Activated T-cell treated with anti-CD3 and anti-CD28 coated beads for 48 hours (primary cell): Measurements from ENCODE around the gene ZFYVE28.

Source experiments
- DNase-seq: peaks from one replicate; pipeline ENCODE4 v3.0.0-alpha.2; 2020; ENCODE audit warnings: low read depth

The ZFYVE28 gene

GRCh38 chr4:2411786-2412510 is 6.5 kb downstream of the ZFYVE28 start:
- DNase-seq = peak; percentile 34

GRCh38 chr4:2409381-2409783 is 9.1 kb downstream of the ZFYVE28 start:
- DNase-seq = no peak

- DNase-seq = no peak
These were observed 9.5 kb downstream of the ZFYVE28 start for GRCh38 chr4:2408976-2409375.

GRCh38 chr4:2408401-2408958 is 10.0 kb downstream of the ZFYVE28 start:
- peak; percentile 38 for DNase-seq

- DNase-seq = no peak
These were observed 10.5 kb downstream of the ZFYVE28 start for GRCh38 chr4:2407991-2408342.

- DNase-seq = no peak
These were observed 11.5 kb downstream of the ZFYVE28 start for GRCh38 chr4:2406920-2407319.

- DNase-seq = no peak
These were observed 12.0 kb downstream of the ZFYVE28 start for GRCh38 chr4:2406406-2406805.

GRCh38 chr4:2402941-2403340 is 15.5 kb downstream of the ZFYVE28 start:
- no peak for DNase-seq

- DNase-seq = peak; percentile 18
These were observed 16.2 kb downstream of the ZFYVE28 start for GRCh38 chr4:2402048-2402842.

GRCh38 chr4:2401610-2401983 is 16.8 kb downstream of the ZFYVE28 start:
- DNase-seq = no peak

- DNase-seq = no peak
These were observed 17.4 kb downstream of the ZFYVE28 start for GRCh38 chr4:2400841-2401609.

GRCh38 chr4:2399631-2400190 is 18.7 kb downstream of the ZFYVE28 start:
- DNase-seq = no peak

GRCh38 chr4:2399216-2399615 is 19.2 kb downstream of the ZFYVE28 start:
- DNase-seq = no peak

GRCh38 chr4:2397596-2398379 is 20.7 kb downstream of the ZFYVE28 start:
- DNase-seq = no peak

GRCh38 chr4:2396781-2397368 is 21.6 kb downstream of the ZFYVE28 start:
- DNase-seq = no peak

- DNase-seq = no peak
These were observed 22.9 kb downstream of the ZFYVE28 start for GRCh38 chr4:2395584-2395983.

GRCh38 chr4:2395038-2395437 is 23.4 kb downstream of the ZFYVE28 start:
- no peak for DNase-seq

GRCh38 chr4:2394528-2394927 is 23.9 kb downstream of the ZFYVE28 start:
- DNase-seq = no peak

- no peak for DNase-seq
These were observed 24.8 kb downstream of the ZFYVE28 start for GRCh38 chr4:2393353-2394270.
